ENCODE results near the gene CAPZB.

The CAPZB gene

DNA sequence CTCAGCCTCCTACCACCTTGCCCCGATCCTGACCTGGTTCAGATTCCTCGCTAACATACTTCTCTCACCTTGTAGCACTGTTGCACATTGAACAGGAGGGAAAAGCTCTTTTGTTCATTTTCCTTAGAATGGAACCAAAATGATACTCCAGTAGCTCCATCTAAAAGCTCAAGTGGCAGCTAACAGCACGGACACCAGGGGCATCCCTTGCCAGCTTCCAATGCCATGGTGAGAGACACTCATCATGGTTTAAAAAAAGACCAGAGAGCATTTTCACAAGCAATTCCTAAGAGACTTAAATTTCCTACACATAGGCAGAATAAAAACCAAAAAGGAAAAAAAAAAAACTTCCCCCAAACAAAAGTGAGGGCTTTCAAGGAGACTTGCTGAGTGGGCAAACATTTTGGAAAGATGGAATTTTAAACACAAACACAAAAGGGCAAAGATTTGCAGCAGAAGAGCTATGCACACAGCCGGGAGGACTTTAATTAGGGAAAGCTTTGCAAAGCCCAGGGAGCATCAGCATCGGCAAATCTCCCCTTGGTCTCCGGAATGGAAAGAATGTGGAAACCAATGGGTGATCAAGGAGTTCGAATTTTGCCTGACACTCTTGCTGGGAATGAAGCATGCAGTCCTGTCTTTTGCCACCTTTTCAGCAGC lies 84.3 kb downstream of the CAPZB start:
- H3K4me2 ChIP-seq (ENCODE audit: low read depth, low read length, poor library complexity, severe bottlenecking), result no peak overlapping the region
- no peaks in the 10 kb centered on the region for H3K36me3 ChIP-seq (ENCODE audit: low read length)
- peaks cover 35% of the 10 kb centered on the region for H3K79me2 ChIP-seq (ENCODE audit: insufficient read depth, low read length)
- H3K9ac ChIP-seq (ENCODE audit: low read length), result no peak overlapping the region
- no peaks in the 10 kb centered on the region for H3K9me2 ChIP-seq (replicated peaks; ENCODE audit: insufficient read depth, low read length)
- TF ChIP-seq, protein P1, sequence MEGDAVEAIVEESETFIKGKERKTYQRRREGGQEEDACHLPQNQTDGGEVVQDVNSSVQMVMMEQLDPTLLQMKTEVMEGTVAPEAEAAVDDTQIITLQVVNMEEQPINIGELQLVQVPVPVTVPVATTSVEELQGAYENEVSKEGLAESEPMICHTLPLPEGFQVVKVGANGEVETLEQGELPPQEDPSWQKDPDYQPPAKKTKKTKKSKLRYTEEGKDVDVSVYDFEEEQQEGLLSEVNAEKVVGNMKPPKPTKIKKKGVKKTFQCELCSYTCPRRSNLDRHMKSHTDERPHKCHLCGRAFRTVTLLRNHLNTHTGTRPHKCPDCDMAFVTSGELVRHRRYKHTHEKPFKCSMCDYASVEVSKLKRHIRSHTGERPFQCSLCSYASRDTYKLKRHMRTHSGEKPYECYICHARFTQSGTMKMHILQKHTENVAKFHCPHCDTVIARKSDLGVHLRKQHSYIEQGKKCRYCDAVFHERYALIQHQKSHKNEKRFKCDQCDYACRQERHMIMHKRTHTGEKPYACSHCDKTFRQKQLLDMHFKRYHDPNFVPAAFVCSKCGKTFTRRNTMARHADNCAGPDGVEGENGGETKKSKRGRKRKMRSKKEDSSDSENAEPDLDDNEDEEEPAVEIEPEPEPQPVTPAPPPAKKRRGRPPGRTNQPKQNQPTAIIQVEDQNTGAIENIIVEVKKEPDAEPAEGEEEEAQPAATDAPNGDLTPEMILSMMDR (IDR thresholded peaks at IDR 0.05; ENCODE audit: insufficient read depth, low read length, poor library complexity, severe bottlenecking), result no peak
- no peak for TF ChIP-seq EZH2phosphoT487 (conservative IDR thresholded peaks at IDR 0.05; ENCODE audit: low read length)
- H3F3A ChIP-seq (ENCODE audit: insufficient read depth), result no peaks in the 10 kb centered on the region
- no peaks in the 10 kb centered on the region for H4K20me1 ChIP-seq (ENCODE audit: low read depth, low read length)
- H2AFZ ChIP-seq (ENCODE audit: low read depth, low read length, severe bottlenecking), result no peak overlapping the region
- H3K9me3 ChIP-seq (ENCODE audit: insufficient read depth, low read length), result no peaks in the 10 kb centered on the region
- no peaks in the 10 kb centered on the region for H3K27me3 ChIP-seq (ENCODE audit: low read length)
- H3K27ac ChIP-seq (ENCODE audit: low read depth, low read length), result no peak overlapping the region
- no peak overlapping the region for H3K4me3 ChIP-seq (ENCODE audit: insufficient read depth, low read length, poor library complexity, severe bottlenecking)

DNA sequence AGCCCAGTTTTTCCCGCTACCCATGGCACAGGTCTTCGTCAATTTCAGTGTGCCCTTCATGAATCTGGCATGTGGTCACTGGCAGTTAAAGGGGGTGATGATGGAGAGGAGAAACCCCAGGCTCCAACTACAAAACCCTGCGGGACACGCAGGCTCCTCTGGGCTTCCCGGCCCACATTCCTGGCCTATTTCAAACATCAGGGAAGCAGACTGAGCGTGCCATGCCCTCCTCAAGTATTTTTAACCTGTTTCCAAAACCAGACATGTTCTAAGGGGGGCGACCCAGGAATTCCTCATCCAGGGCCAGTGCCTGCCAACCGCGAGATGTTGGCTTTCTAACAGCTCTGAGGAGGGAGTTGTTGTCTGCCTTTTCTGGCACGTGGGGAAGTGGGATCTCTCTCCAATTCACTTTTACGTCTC lies 85.1 kb downstream of the CAPZB start:
- Histone ChIP-seq H3K9me3 (ENCODE audit: insufficient read depth, low read length) (no peaks in the 10 kb centered on the region), H3K36me3 (ENCODE audit: low read length) (no peaks in the 10 kb centered on the region), H3K27ac (ENCODE audit: low read depth, low read length) (no peak overlapping the region), H3K79me2 (ENCODE audit: insufficient read depth, low read length) (peaks cover 40% of the 10 kb centered on the region), H2AFZ (ENCODE audit: low read depth, low read length, severe bottlenecking) (no peak overlapping the region), H3K4me3 (ENCODE audit: insufficient read depth, low read length, poor library complexity, severe bottlenecking) (no peak overlapping the region), H3K9ac (ENCODE audit: low read length) (no peak overlapping the region), H3F3A (ENCODE audit: insufficient read depth) (no peaks in the 10 kb centered on the region), H3K4me2 (ENCODE audit: low read depth, low read length, poor library complexity, severe bottlenecking) (no peak overlapping the region), H4K20me1 (ENCODE audit: low read depth, low read length) (no peaks in the 10 kb centered on the region; the same call in 1 of the 2 replicates), H3K9me2 (replicated peaks; ENCODE audit: insufficient read depth, low read length) (no peaks in the 10 kb centered on the region), H3K27me3 (ENCODE audit: low read length) (no peaks in the 10 kb centered on the region)
- TF ChIP-seq, protein P1 (IDR thresholded peaks at IDR 0.05; ENCODE audit: insufficient read depth, low read length, poor library complexity, severe bottlenecking), result no peak
- no peak for TF ChIP-seq EZH2phosphoT487 (conservative IDR thresholded peaks at IDR 0.05; ENCODE audit: low read length)

DNA sequence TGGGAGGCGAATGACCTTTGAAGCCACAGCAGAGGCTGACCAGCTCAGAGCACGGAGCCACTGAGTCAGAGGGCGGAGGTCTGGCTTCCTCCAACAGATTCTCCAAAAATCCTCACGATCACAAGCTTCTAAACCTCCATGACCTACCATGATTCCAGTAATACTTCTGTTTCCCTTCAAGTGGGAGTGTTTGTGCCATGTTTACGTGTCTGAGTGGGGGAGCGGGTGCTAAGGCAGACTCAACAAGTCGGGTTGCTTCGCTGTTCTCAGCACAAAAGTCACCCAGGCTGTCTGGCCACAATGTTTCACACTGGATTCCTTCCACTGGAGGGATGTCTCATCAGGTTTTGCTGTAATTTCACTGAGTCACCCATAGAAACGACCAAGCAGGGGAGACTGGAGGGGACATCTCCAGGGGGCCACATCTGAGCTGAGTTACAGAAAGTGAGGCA lies 87.0 kb downstream of the CAPZB start:
- no peaks in the 10 kb centered on the region for H3F3A ChIP-seq (ENCODE audit: insufficient read depth)
- peaks cover 44% of the 10 kb centered on the region for H3K79me2 ChIP-seq (ENCODE audit: insufficient read depth, low read length)
- H2AFZ ChIP-seq (ENCODE audit: low read depth, low read length, severe bottlenecking), result no peak overlapping the region
- no peak overlapping the region for H3K4me3 ChIP-seq (ENCODE audit: insufficient read depth, low read length, poor library complexity, severe bottlenecking)
- H3K9ac ChIP-seq (ENCODE audit: low read length), result no peak overlapping the region
- no peaks in the 10 kb centered on the region for H3K36me3 ChIP-seq (ENCODE audit: low read length)
- no peak overlapping the region for H3K27ac ChIP-seq (ENCODE audit: low read depth, low read length)
- H3K9me2 ChIP-seq (replicated peaks; ENCODE audit: insufficient read depth, low read length), result no peaks in the 10 kb centered on the region
- no peaks in the 10 kb centered on the region for H3K27me3 ChIP-seq (ENCODE audit: low read length)
- no peaks in the 10 kb centered on the region; the same call in 1 of the 2 replicates for H4K20me1 ChIP-seq (ENCODE audit: low read depth, low read length)
- H3K9me3 ChIP-seq (ENCODE audit: insufficient read depth, low read length), result no peaks in the 10 kb centered on the region
- no peak for TF ChIP-seq EZH2phosphoT487 (conservative IDR thresholded peaks at IDR 0.05; ENCODE audit: low read length)
- TF ChIP-seq, protein P1 (IDR thresholded peaks at IDR 0.05; ENCODE audit: insufficient read depth, low read length, poor library complexity, severe bottlenecking), result no peak
- no peak overlapping the region for H3K4me2 ChIP-seq (ENCODE audit: low read depth, low read length, poor library complexity, severe bottlenecking)
